HCT116 (cell line): ENCODE measurements around the gene CPTP. TPM values are rescaled to one million over a fixed set of nuclear protein-coding genes. Genes with fewer than 3 reads are reported as not detected.

Experiments
- ATAC-seq: fragments of 200-7000 bp; cut with Tn5 transposase; 2 replicates; pipeline ENCODE4 v1.9.1; 2020; ENCODE audit warnings: mild to moderate bottlenecking, moderate library complexity
- BruUV-seq: library from RNA; stranded (reverse); fragments of 400-500 nt; replicated peaks from 2 replicates; lab custom pipeline; 2021; lab: Mats Ljungman, UMichigan
- CTCF ChIA-PET: fragments of 300-600 bp; sonication (Branson Sonifier 250); formaldehyde crosslinking; loops from one replicate; lab custom pipeline; 2021; ENCODE audit warnings: antibody characterized with exemption; lab: Charles Lee
- POLR2A ChIA-PET: fragments of 300-600, 350-600 bp; sonication (Branson Sonifier 250); formaldehyde crosslinking; loops from one replicate; lab custom pipeline; 2021; ENCODE audit warnings: antibody characterized with exemption; lab: Charles Lee
- RAD21 ChIA-PET, 2 experiments: fragments of 300-600 bp; sonication (Branson Sonifier 250); formaldehyde crosslinking; loops; one replicate each; lab custom pipeline; 2023; ENCODE audit warnings: low total read pairs in 2 of 2; ENCODE audit not compliant: uncharacterized antibody in 2 of 2, unreplicated experiment in 2 of 2, low non-redundant PET in 1 of 2; lab: Charles Lee
- DNase-seq: peaks from one replicate; pipeline ENCODE4 v3.0.0-alpha.2; 2010; ENCODE audit warnings: low read depth, low spot score
- H2AFZ ChIP-seq: fragments of 200-600 bp; shearing (Covaris generic), sonication (generic); 2 replicates; pipeline ENCODE4 v1.6.1; 2017; ENCODE audit warnings: low read depth, mixed run types, mixed read lengths, antibody characterized with exemption, low read length; ENCODE audit not compliant: poor library complexity, severe bottlenecking
- H3K27ac ChIP-seq: 2 replicates; pipeline ENCODE4 v1.5.1; 2012; ENCODE audit warnings: low read depth, low read length
- H3K27me3 ChIP-seq: fragments of 200-600 bp; sonication (generic); 2 replicates; pipeline ENCODE4 v1.6.1; 2016; ENCODE audit warnings: mixed run types, low read length, mixed read lengths; ENCODE audit not compliant: insufficient read depth
- H3K36me3 ChIP-seq, 2 experiments: fragments of 200-500 bp in 1 of 2; fragments of 200-600 bp in 1 of 2; sonication (Bioruptor generic) in 1 of 2; sonication (generic) in 1 of 2; 2 replicates each; pipeline versions ENCODE4 v1.5.1 to v1.6.1; 2014 to 2016; ENCODE audit warnings: low read length in 2 of 2, inconsistent platforms in 1 of 2, mixed read lengths in 1 of 2, mixed run types in 1 of 2; ENCODE audit not compliant: insufficient read depth in 2 of 2, control insufficient read depth in 1 of 2
- H3K4me1 ChIP-seq, 2 experiments: fragments of 200-600 bp in 1 of 2; sonication (generic) in 1 of 2; 2 replicates each; pipeline versions ENCODE4 v1.5.1 to v1.6.1; 2012 to 2017; ENCODE audit warnings: low read length in 2 of 2, inconsistent platforms in 1 of 2, mild to moderate bottlenecking in 1 of 2, mixed read lengths in 1 of 2, mixed run types in 1 of 2, moderate library complexity in 1 of 2; ENCODE audit not compliant: insufficient read depth in 2 of 2, control insufficient read depth in 1 of 2
- H3K4me2 ChIP-seq: fragments of 200-600 bp; sonication (generic); 2 replicates; pipeline ENCODE4 v1.6.1; 2017; ENCODE audit warnings: mixed run types, low read length, mixed read lengths
- H3K4me3 ChIP-seq, 2 experiments: fragments of 200-600 bp in 1 of 2; sonication (generic) in 1 of 2; replicated peaks in 1 of 2; 2 replicates each; pipeline ENCODE4 v1.5.1; 2011 to 2016; ENCODE audit warnings: low read length in 2 of 2, control low read depth in 1 of 2, low read depth in 1 of 2, mild to moderate bottlenecking in 1 of 2, mixed read lengths in 1 of 2, mixed run types in 1 of 2
- H3K79me2 ChIP-seq: fragments of 200-600 bp; sonication (generic); 2 replicates; pipeline ENCODE4 v1.6.1; 2017; ENCODE audit warnings: mild to moderate bottlenecking, mixed run types, low read length, moderate library complexity, mixed read lengths; ENCODE audit not compliant: insufficient read depth
- H3K9ac ChIP-seq: fragments of 200-600 bp; sonication (generic); 2 replicates; pipeline ENCODE4 v1.6.1; 2016; ENCODE audit warnings: low read length, mixed read lengths
- H3K9me2 ChIP-seq: fragments of 200-600 bp; sonication (generic), shearing (Covaris generic); 2 replicates; pipeline ENCODE4 v1.6.1; 2017; ENCODE audit warnings: mixed run types, mild to moderate bottlenecking, moderate library complexity; ENCODE audit not compliant: insufficient read depth
- H3K9me3 ChIP-seq, 2 experiments: fragments of 200-500 bp in 1 of 2; fragments of 200-600 bp in 1 of 2; sonication (Bioruptor generic) in 1 of 2; sonication (generic) in 1 of 2; 2 replicates each; pipeline ENCODE4 v1.6.1; 2014 to 2017; ENCODE audit warnings: low read length in 2 of 2, mixed read lengths in 2 of 2, inconsistent platforms in 1 of 2, low read depth in 1 of 2, mild to moderate bottlenecking in 1 of 2, mixed run types in 1 of 2, moderate library complexity in 1 of 2; ENCODE audit not compliant: control insufficient read depth in 1 of 2, insufficient read depth in 1 of 2
- H4K20me1 ChIP-seq: fragments of 200-600 bp; sonication (generic), shearing (Covaris generic); 2 replicates; pipeline ENCODE4 v1.6.1; 2017; ENCODE audit warnings: mixed run types, mild to moderate bottlenecking, moderate library complexity; ENCODE audit not compliant: insufficient read depth
- EGR1 ChIP-seq: IDR thresholded peaks from 2 replicates; pipeline ENCODE4 v1.6.1; 2012; ENCODE audit warnings: low read depth
- ELF1 ChIP-seq: IDR thresholded peaks from 2 replicates; pipeline ENCODE4 v1.6.1; 2012; ENCODE audit warnings: low read depth, borderline replicate concordance
- EZH2 ChIP-seq: fragments of 200-600 bp; sonication (generic); IDR thresholded peaks from 2 replicates; pipeline ENCODE4 v1.6.1; 2017; ENCODE audit warnings: antibody characterized with exemption, mixed run types
- EZH2phosphoT487 ChIP-seq: fragments of 200-600 bp; IDR thresholded peaks from 2 replicates; pipeline ENCODE4 v1.6.1; 2018; ENCODE audit warnings: antibody characterized with exemption, borderline replicate concordance
- FOSL1 ChIP-seq: IDR thresholded peaks from 2 replicates; pipeline ENCODE4 v1.6.1; 2012; ENCODE audit warnings: low read depth
- JUND ChIP-seq: IDR thresholded peaks from 2 replicates; pipeline ENCODE4 v1.6.1; 2012
- MAX ChIP-seq: IDR thresholded peaks from 2 replicates; pipeline ENCODE4 v1.6.1; 2012
- POLR2A ChIP-seq: IDR thresholded peaks from 2 replicates; pipeline ENCODE4 v1.7.0; 2011; ENCODE audit warnings: borderline replicate concordance; ENCODE audit not compliant: insufficient read depth, insufficient read length; ENCODE audit errors: extremely low read depth
- POLR2AphosphoS5 ChIP-seq: IDR thresholded peaks from 2 replicates; pipeline ENCODE4 v1.6.1; 2011; ENCODE audit warnings: mild to moderate bottlenecking, low read depth, low read length, moderate library complexity
- RAD21 ChIP-seq: IDR thresholded peaks from 2 replicates; pipeline ENCODE4 v1.6.1; 2012; ENCODE audit warnings: low read depth, mild to moderate bottlenecking
- SP1 ChIP-seq: IDR thresholded peaks from 2 replicates; pipeline ENCODE4 v1.6.1; 2012; ENCODE audit warnings: low read depth
- SRF ChIP-seq: IDR thresholded peaks from 2 replicates; pipeline ENCODE4 v1.6.1; 2012; ENCODE audit warnings: low read depth
- TCF7L2 ChIP-seq: IDR thresholded peaks from 2 replicates; pipeline ENCODE4 v1.7.0; 2011; ENCODE audit warnings: borderline replicate concordance, inconsistent platforms; ENCODE audit not compliant: insufficient read depth, insufficient read length; ENCODE audit errors: extremely low read depth
- YY1 ChIP-seq: IDR thresholded peaks from 2 replicates; pipeline ENCODE4 v1.6.1; 2011; ENCODE audit warnings: low read length, low read depth, moderate library complexity, mild to moderate bottlenecking; ENCODE audit not compliant: insufficient replicate concordance; ENCODE audit errors: extremely low read depth
- ZFX ChIP-seq: fragments of 450-650 bp; IDR thresholded peaks from 2 replicates; pipeline ENCODE4 v1.6.1; 2017
- ZNF274 ChIP-seq: fragments of 200-500 bp; sonication (Bioruptor generic); IDR thresholded peaks from 2 replicates; pipeline ENCODE4 v1.6.1; 2014; ENCODE audit warnings: mild to moderate bottlenecking, low read depth, low read length, inconsistent platforms
- intact Hi-C: fragments of 100-400 bp; cut with micrococcal nuclease; formaldehyde crosslinking; loops from 2 replicates; pipeline ENCODE4 v1.10.0; 2022
- total RNA-seq: library from RNA; stranded (reverse); gene quantifications from one replicate; pipeline ENCODE4 v1.2.1, GENCODE V29; 2021; ENCODE audit not compliant: unreplicated experiment
- TF ChIP-seq, protein P1 (sequence below): IDR thresholded peaks from 2 replicates; pipeline ENCODE4 v1.6.1; 2011; ENCODE audit warnings: mild to moderate bottlenecking, low read length, moderate library complexity; ENCODE audit not compliant: insufficient replicate concordance; ENCODE audit errors: extremely low read depth
- TF ChIP-seq, protein P2 (sequence below): IDR thresholded peaks from 2 replicates; pipeline ENCODE4 v1.6.1; 2012
- TF ChIP-seq, protein P3 (sequence below): IDR thresholded peaks from 2 replicates; pipeline ENCODE4 v1.6.1; 2012; ENCODE audit warnings: low read depth
- TF ChIP-seq, protein P4 (sequence below), 3 experiments: fragments of 200-600 bp in 1 of 3; sonication (generic) in 1 of 3; IDR thresholded peaks in 2 of 3; conservative IDR thresholded peaks in 1 of 3; 2 replicates each; pipeline ENCODE4 v1.5.1; 2012 to 2017; ENCODE audit warnings: low read depth in 2 of 3, low read length in 2 of 3, antibody characterized with exemption in 1 of 3, borderline replicate concordance in 1 of 3, control low read depth in 1 of 3, mild to moderate bottlenecking in 1 of 3, mixed read lengths in 1 of 3, mixed run types in 1 of 3, moderate library complexity in 1 of 3; ENCODE audit not compliant: insufficient read depth in 1 of 3

The CPTP gene
- total RNA-seq, 1 experiment from 2014 or later, result 16.3 TPM

GRCh38 chr1:1280782-1281481 is 43.7 kb upstream of the CPTP start:
- intact Hi-C loops, result no loop called here
- no peak overlapping the region for H3K4me2 ChIP-seq
- H4K20me1 ChIP-seq, result no peaks in the 10 kb centered on the region
- DNase-seq, result no peak
- TF ChIP-seq EGR1, result no peak
- TF ChIP-seq, protein P1, sequence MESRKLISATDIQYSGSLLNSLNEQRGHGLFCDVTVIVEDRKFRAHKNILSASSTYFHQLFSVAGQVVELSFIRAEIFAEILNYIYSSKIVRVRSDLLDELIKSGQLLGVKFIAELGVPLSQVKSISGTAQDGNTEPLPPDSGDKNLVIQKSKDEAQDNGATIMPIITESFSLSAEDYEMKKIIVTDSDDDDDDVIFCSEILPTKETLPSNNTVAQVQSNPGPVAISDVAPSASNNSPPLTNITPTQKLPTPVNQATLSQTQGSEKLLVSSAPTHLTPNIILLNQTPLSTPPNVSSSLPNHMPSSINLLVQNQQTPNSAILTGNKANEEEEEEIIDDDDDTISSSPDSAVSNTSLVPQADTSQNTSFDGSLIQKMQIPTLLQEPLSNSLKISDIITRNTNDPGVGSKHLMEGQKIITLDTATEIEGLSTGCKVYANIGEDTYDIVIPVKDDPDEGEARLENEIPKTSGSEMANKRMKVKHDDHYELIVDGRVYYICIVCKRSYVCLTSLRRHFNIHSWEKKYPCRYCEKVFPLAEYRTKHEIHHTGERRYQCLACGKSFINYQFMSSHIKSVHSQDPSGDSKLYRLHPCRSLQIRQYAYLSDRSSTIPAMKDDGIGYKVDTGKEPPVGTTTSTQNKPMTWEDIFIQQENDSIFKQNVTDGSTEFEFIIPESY, result no peak
- TF ChIP-seq EZH2, result no peak
- TF ChIP-seq POLR2AphosphoS5, result no peak
- TF ChIP-seq ZFX, result no peak
- TF ChIP-seq FOSL1, result no peak
- TF ChIP-seq SRF, result no peak
- TF ChIP-seq YY1, result no peak
- TF ChIP-seq JUND, result no peak
- no peak for TF ChIP-seq TCF7L2
- TF ChIP-seq, protein P2, sequence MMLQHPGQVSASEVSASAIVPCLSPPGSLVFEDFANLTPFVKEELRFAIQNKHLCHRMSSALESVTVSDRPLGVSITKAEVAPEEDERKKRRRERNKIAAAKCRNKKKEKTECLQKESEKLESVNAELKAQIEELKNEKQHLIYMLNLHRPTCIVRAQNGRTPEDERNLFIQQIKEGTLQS, result no peak
- TF ChIP-seq, protein P3, sequence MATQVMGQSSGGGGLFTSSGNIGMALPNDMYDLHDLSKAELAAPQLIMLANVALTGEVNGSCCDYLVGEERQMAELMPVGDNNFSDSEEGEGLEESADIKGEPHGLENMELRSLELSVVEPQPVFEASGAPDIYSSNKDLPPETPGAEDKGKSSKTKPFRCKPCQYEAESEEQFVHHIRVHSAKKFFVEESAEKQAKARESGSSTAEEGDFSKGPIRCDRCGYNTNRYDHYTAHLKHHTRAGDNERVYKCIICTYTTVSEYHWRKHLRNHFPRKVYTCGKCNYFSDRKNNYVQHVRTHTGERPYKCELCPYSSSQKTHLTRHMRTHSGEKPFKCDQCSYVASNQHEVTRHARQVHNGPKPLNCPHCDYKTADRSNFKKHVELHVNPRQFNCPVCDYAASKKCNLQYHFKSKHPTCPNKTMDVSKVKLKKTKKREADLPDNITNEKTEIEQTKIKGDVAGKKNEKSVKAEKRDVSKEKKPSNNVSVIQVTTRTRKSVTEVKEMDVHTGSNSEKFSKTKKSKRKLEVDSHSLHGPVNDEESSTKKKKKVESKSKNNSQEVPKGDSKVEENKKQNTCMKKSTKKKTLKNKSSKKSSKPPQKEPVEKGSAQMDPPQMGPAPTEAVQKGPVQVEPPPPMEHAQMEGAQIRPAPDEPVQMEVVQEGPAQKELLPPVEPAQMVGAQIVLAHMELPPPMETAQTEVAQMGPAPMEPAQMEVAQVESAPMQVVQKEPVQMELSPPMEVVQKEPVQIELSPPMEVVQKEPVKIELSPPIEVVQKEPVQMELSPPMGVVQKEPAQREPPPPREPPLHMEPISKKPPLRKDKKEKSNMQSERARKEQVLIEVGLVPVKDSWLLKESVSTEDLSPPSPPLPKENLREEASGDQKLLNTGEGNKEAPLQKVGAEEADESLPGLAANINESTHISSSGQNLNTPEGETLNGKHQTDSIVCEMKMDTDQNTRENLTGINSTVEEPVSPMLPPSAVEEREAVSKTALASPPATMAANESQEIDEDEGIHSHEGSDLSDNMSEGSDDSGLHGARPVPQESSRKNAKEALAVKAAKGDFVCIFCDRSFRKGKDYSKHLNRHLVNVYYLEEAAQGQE, result no peak
- no peak for TF ChIP-seq POLR2A
- no peak for TF ChIP-seq MAX
- TF ChIP-seq, protein P4, sequence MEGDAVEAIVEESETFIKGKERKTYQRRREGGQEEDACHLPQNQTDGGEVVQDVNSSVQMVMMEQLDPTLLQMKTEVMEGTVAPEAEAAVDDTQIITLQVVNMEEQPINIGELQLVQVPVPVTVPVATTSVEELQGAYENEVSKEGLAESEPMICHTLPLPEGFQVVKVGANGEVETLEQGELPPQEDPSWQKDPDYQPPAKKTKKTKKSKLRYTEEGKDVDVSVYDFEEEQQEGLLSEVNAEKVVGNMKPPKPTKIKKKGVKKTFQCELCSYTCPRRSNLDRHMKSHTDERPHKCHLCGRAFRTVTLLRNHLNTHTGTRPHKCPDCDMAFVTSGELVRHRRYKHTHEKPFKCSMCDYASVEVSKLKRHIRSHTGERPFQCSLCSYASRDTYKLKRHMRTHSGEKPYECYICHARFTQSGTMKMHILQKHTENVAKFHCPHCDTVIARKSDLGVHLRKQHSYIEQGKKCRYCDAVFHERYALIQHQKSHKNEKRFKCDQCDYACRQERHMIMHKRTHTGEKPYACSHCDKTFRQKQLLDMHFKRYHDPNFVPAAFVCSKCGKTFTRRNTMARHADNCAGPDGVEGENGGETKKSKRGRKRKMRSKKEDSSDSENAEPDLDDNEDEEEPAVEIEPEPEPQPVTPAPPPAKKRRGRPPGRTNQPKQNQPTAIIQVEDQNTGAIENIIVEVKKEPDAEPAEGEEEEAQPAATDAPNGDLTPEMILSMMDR (IDR thresholded peaks at IDR 0.05 in 2 of 3, conservative IDR thresholded peaks at IDR 0.05 in 1 of 3; ENCODE audit: borderline replicate concordance in 1 of 3, insufficient read depth in 1 of 3, low read depth in 2 of 3, low read length in 2 of 3), result no peak
- no peak for TF ChIP-seq RAD21
- TF ChIP-seq ELF1, result no peak
- no peak for TF ChIP-seq SP1
- TF ChIP-seq EZH2phosphoT487, result no peak
- TF ChIP-seq ZNF274, result no peak
- ChIA-PET CTCF (no interaction called here), RAD21 (no interaction called here), POLR2A (no interaction called here)
- no TSS peak for BruUV-seq
- no peaks in the 10 kb centered on the region for H3K27me3 ChIP-seq
- H2AFZ ChIP-seq, result no peak overlapping the region
- H3K9me3 ChIP-seq, result no peaks in the 10 kb centered on the region
- H3K4me1 ChIP-seq, result peaks cover 0 to 26% of the 10 kb centered on the region in 2 experiments; a peak in 3 of 4 replicates
- H3K4me3 ChIP-seq, result no peak overlapping the region
- no peaks in the 10 kb centered on the region for H3K79me2 ChIP-seq
- H3K27ac ChIP-seq, result no peak overlapping the region
- no peak for ATAC-seq
- H3K9ac ChIP-seq, result no peak overlapping the region
- H3K36me3 ChIP-seq, result no peaks in the 10 kb centered on the region
- no peaks in the 10 kb centered on the region for H3K9me2 ChIP-seq
